ENCODE results near the gene HNF4A. TPM values are rescaled to one million over a fixed set of nuclear protein-coding genes. Genes with fewer than 3 reads are reported as not detected.

Gene HNF4A
- total RNA-seq, 2 donors from 2014 or later: 56.3 to 58.0 TPM

DNA sequence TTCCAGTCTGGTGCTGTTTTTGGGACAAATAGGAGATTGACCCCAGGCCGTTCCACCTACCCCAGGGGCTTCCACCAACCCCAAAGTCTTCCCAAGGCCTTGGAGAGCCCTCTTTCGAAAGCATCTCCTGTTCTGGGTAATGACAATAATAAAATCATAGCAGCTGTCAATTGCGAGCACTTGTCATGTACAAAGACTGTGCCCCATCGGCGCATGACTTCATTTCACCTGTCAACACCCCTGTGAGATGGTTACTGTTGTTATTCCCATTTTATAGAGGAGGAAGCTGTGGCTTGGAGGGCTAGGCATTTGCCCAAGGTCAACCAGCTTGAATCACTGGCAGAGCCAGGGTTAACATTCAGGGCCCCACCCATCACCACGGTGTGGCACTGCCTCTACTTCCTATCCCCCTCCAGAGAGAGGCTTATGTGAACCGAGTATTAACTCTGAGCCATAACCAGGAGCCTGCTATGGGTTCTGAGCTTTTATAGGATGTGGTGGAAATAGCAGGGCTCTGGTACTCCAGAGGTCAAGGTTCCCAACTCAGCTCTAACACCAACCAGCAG is 51.2 kb downstream of the HNF4A start:
- DNase-seq: no peak
- no peak overlapping the region for H3K9ac ChIP-seq (ENCODE audit: extremely low read depth, low read length, poor library complexity, severe bottlenecking)
- H3K27ac Mint-ChIP-seq: peak overlapping the region; percentile 18
- TF ChIP-seq, protein P1, sequence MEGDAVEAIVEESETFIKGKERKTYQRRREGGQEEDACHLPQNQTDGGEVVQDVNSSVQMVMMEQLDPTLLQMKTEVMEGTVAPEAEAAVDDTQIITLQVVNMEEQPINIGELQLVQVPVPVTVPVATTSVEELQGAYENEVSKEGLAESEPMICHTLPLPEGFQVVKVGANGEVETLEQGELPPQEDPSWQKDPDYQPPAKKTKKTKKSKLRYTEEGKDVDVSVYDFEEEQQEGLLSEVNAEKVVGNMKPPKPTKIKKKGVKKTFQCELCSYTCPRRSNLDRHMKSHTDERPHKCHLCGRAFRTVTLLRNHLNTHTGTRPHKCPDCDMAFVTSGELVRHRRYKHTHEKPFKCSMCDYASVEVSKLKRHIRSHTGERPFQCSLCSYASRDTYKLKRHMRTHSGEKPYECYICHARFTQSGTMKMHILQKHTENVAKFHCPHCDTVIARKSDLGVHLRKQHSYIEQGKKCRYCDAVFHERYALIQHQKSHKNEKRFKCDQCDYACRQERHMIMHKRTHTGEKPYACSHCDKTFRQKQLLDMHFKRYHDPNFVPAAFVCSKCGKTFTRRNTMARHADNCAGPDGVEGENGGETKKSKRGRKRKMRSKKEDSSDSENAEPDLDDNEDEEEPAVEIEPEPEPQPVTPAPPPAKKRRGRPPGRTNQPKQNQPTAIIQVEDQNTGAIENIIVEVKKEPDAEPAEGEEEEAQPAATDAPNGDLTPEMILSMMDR (conservative IDR thresholded peaks at IDR 0.05): no peak
- no peaks in the 10 kb centered on the region for H3K27me3 Mint-ChIP-seq (ENCODE audit: insufficient read depth)
- H3K4me3 ChIP-seq (ENCODE audit: low read length): peak overlapping the region; percentile 9
- H3K4me1 Mint-ChIP-seq: peaks cover 46% of the 10 kb centered on the region
- H3K9me3 Mint-ChIP-seq: no peaks in the 10 kb centered on the region
- H3K36me3 ChIP-seq (ENCODE audit: control insufficient read depth, insufficient read depth, low read length): peaks cover 33% of the 10 kb centered on the region
- no peak overlapping the region for H3K27ac ChIP-seq (ENCODE audit: low read depth, low read length)
- H3K27me3 ChIP-seq (ENCODE audit: control insufficient read depth, insufficient read depth, low read length, poor library complexity, severe bottlenecking): no peaks in the 10 kb centered on the region
- 88 to 92% methylated on average over 2 to 7 of the region's 7 CpGs for WGBS, 2 experiments (ENCODE audit: insufficient coverage in 1 of 2, insufficient read length in 1 of 2)
- no peaks in the 10 kb centered on the region for H3K9me3 ChIP-seq (ENCODE audit: control insufficient read depth, low read length)
- H3K36me3 Mint-ChIP-seq (ENCODE audit: low read depth): peaks cover 20% of the 10 kb centered on the region
- peaks cover 23% of the 10 kb centered on the region for H3K4me1 ChIP-seq (ENCODE audit: control insufficient read depth, insufficient read depth, low read length)
- no peak overlapping the region for H3K4me3 Mint-ChIP-seq

DNA sequence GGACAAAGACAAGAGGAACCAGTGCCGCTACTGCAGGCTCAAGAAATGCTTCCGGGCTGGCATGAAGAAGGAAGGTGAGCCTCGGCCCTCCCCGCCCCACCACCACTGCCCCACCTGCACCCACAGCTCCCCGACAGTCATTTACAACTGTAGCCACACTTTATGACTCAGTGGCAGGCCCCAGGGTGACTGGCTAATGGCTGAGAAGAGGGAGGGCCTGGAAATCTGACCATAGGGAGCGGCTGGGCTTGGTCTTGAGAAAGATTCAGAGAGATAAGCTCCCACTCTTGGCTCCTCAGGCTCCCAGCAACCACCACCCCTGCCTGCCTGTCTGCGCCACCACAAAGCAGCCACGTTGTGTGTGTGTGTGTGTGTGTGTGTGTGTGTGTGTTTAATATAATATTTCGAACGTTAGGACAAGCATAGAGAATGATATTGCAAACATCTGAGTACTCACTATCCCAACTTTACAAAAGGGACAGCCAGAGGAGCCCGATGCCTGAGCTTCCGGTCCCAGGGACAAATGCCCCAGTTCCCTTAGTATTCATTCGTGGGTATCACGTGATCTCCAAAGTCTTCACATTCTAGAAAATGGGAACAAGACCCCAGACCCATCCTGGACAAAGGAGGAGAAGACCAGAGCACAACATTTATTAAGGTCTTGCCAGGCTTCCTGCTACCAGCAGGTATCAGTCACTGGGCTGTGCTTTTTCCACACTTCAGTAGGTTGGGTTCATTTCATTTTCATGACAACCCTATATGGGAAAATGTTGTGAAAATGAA is 52.1 kb downstream of the HNF4A start:
- Histone ChIP-seq H3K27me3 (ENCODE audit: control insufficient read depth, insufficient read depth, low read length, poor library complexity, severe bottlenecking) (no peaks in the 10 kb centered on the region), H3K36me3 (ENCODE audit: control insufficient read depth, insufficient read depth, low read length) (peaks cover 33% of the 10 kb centered on the region), H3K4me1 (ENCODE audit: control insufficient read depth, insufficient read depth, low read length) (peaks cover 20% of the 10 kb centered on the region), H3K27ac (ENCODE audit: low read depth, low read length) (no peak overlapping the region), H3K4me3 (ENCODE audit: low read length) (no peak overlapping the region), H3K9me3 (ENCODE audit: control insufficient read depth, low read length) (no peaks in the 10 kb centered on the region), H3K9ac (ENCODE audit: extremely low read depth, low read length, poor library complexity, severe bottlenecking) (no peak overlapping the region)
- Mint-ChIP-seq H3K4me3 (no peak overlapping the region), H3K36me3 (ENCODE audit: low read depth) (peaks cover 25% of the 10 kb centered on the region), H3K27me3 (ENCODE audit: insufficient read depth) (no peaks in the 10 kb centered on the region), H3K4me1 (peaks cover 45% of the 10 kb centered on the region), H3K9me3 (no peaks in the 10 kb centered on the region), H3K27ac (no peak overlapping the region)
- WGBS, 2 experiments (ENCODE audit: insufficient coverage in 1 of 2, insufficient read length in 1 of 2): 60 to 80% methylated on average over 2 to 13 of the region's 14 CpGs
- TF ChIP-seq, protein P1 (conservative IDR thresholded peaks at IDR 0.05): no peak
- DNase-seq: no peak

DNA sequence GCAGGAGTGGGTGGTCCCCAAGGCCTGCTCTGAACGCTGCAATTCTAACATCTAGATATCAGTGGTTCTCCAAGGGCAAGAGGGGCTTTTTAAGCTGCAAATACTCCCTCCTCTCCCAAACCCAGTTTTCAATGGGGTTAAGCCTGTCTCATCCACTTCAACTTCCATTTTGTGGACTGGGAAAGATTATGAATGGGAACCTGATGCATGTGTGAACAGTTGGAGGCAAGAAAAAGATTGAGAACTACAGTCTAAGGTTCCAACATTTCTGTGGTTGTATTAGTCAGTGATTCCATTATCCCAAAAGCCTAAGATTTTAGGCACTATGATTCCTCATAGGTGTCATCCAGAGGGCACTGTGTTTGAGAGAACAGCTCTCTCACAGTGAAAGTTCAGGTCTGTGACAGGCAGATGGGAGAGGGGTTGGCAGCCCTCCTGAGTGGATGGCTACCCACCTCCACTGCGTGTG is 53.7 kb downstream of the HNF4A start:
- no peak for DNase-seq
- 89 to 100% methylated on average over 2 of the region's 2 CpGs for WGBS, 2 experiments (ENCODE audit: insufficient coverage in 1 of 2, insufficient read length in 1 of 2)
- Histone ChIP-seq H3K27me3 (ENCODE audit: control insufficient read depth, insufficient read depth, low read length, poor library complexity, severe bottlenecking) (no peaks in the 10 kb centered on the region), H3K4me1 (ENCODE audit: control insufficient read depth, insufficient read depth, low read length) (peaks cover 20% of the 10 kb centered on the region), H3K9me3 (ENCODE audit: control insufficient read depth, low read length) (no peaks in the 10 kb centered on the region), H3K36me3 (ENCODE audit: control insufficient read depth, insufficient read depth, low read length) (peaks cover 41% of the 10 kb centered on the region), H3K9ac (ENCODE audit: extremely low read depth, low read length, poor library complexity, severe bottlenecking) (no peak overlapping the region), H3K27ac (ENCODE audit: low read depth, low read length) (no peak overlapping the region), H3K4me3 (ENCODE audit: low read length) (no peak overlapping the region)
- peak overlapping the region; percentile 15 for H3K27ac Mint-ChIP-seq
- no peaks in the 10 kb centered on the region for H3K9me3 Mint-ChIP-seq
- H3K36me3 Mint-ChIP-seq (ENCODE audit: low read depth): peaks cover 37% of the 10 kb centered on the region
- no peaks in the 10 kb centered on the region for H3K27me3 Mint-ChIP-seq (ENCODE audit: insufficient read depth)
- H3K4me3 Mint-ChIP-seq: no peak overlapping the region
- TF ChIP-seq, protein P1 (conservative IDR thresholded peaks at IDR 0.05): no peak
- peaks cover 38% of the 10 kb centered on the region for H3K4me1 Mint-ChIP-seq
